A549 (cell line): ENCODE measurements around the gene LAMA3. TPM values are rescaled to one million over a fixed set of nuclear protein-coding genes. Genes with fewer than 3 reads are reported as not detected.

Experiments used
- ATAC-seq, 2 experiments: fragments of 200-7000 bp in 1 of 2; fragments of >200 bp in 1 of 2; cut with Nextera tagmentation in 1 of 2; cut with Tn5 transposase in 1 of 2; 3 replicates each; pipeline versions ENCODE4 v1.8.0 to v1.9.1; 2018 to 2020; ENCODE audit warnings: mild to moderate bottlenecking in 1 of 2, moderate library complexity in 1 of 2
- CTCF ChIA-PET: fragments of 300-600 bp; sonication (Branson Sonifier 250); formaldehyde crosslinking; extraction: SDS; loops from one replicate; lab custom pipeline; 2021; ENCODE audit warnings: antibody characterized with exemption, inconsistent platforms; lab: Yijun Ruan, JAX
- POLR2A ChIA-PET: fragments of 350-600 bp; formaldehyde crosslinking; extraction: SDS; loops from one replicate; lab custom pipeline; 2021; ENCODE audit warnings: antibody characterized with exemption, inconsistent platforms; lab: Yijun Ruan, JAX
- DNase-seq, 2 experiments: peaks; one replicate each; pipeline versions ENCODE4 v3.0.0 to v3.0.0-alpha.2; 2011 to 2016; ENCODE audit warnings: low read depth in 1 of 2, low spot score in 1 of 2
- FAIRE-seq: peaks from 2 replicates; lab custom pipeline; 2011; peaks lifted over from hg19 to GRCh38; lab: Jason Lieb, UNC
- H3K27ac ChIP-seq, 2 experiments: fragments of >200 bp; sonication (Bioruptor Twin); formaldehyde crosslinking; 3 replicates each; pipeline ENCODE4 v1.5.1; 2016 to 2017
- H3K4me1 ChIP-seq: fragments of >200 bp; sonication (Bioruptor Twin); formaldehyde crosslinking; 3 replicates; pipeline ENCODE4 v1.6.1; 2016
- H3K4me2 ChIP-seq: fragments of >200 bp; sonication (Bioruptor Twin); formaldehyde crosslinking; 3 replicates; pipeline ENCODE4 v1.6.1; 2016
- H3K4me3 ChIP-seq: fragments of >200 bp; sonication (Bioruptor Twin); formaldehyde crosslinking; 3 replicates; pipeline ENCODE4 v1.5.1; 2016
- H3K9me3 ChIP-seq: fragments of >200 bp; sonication (Bioruptor Twin); formaldehyde crosslinking; 3 replicates; pipeline ENCODE4 v1.6.1; 2016
- BHLHE40 ChIP-seq: IDR thresholded peaks from 2 replicates; pipeline ENCODE4 v1.6.1; 2012; ENCODE audit warnings: low read depth, low read length, inconsistent platforms
- CBX2 ChIP-seq: fragments of 200-600 bp; sonication (generic); IDR thresholded peaks from 2 replicates; pipeline ENCODE4 v1.6.1; 2016; ENCODE audit warnings: low read depth, mild to moderate bottlenecking, borderline replicate concordance
- CBX8 ChIP-seq: fragments of 200-600 bp; sonication (generic); IDR thresholded peaks from 2 replicates; pipeline ENCODE4 v1.6.1; 2016
- CHD4 ChIP-seq: fragments of 200-600 bp; sonication (generic); IDR thresholded peaks from 2 replicates; pipeline ENCODE4 v1.6.1; 2016; ENCODE audit warnings: antibody characterized with exemption, mild to moderate bottlenecking, borderline replicate concordance
- ELK1 ChIP-seq: fragments of 150-350 bp; IDR thresholded peaks from 2 replicates; pipeline ENCODE4 v1.6.1; 2014; ENCODE audit warnings: low read depth, mild to moderate bottlenecking, low read length
- ESRRA ChIP-seq: fragments of 150-350 bp; IDR thresholded peaks from 2 replicates; pipeline ENCODE4 v1.6.1; 2014; ENCODE audit warnings: mild to moderate bottlenecking, low read length, borderline replicate concordance
- FOSB ChIP-seq: fragments of 250-450 bp; sonication (Bioruptor Pico); IDR thresholded peaks from 2 replicates; pipeline ENCODE4 v1.5.0; 2020; ENCODE audit warnings: mild to moderate bottlenecking, moderate library complexity
- FOXS1 ChIP-seq: fragments of 250-450 bp; sonication (Bioruptor Pico); IDR thresholded peaks from 2 replicates; pipeline ENCODE4 v1.5.0; 2020; ENCODE audit warnings: mild to moderate bottlenecking, moderate library complexity
- HEYL ChIP-seq: fragments of 250-450 bp; sonication (Bioruptor Pico); IDR thresholded peaks from 2 replicates; pipeline ENCODE4 v1.8.0; 2021; ENCODE audit warnings: mild to moderate bottlenecking, moderate library complexity
- HMGXB4 ChIP-seq: fragments of 250-450 bp; sonication (Bioruptor Pico); IDR thresholded peaks from 2 replicates; pipeline ENCODE4 v1.5.0; 2021; ENCODE audit warnings: mild to moderate bottlenecking, moderate library complexity, borderline replicate concordance
- HOXB5 ChIP-seq: fragments of 250-450 bp; sonication (Bioruptor Pico); IDR thresholded peaks from 2 replicates; pipeline ENCODE4 v1.5.0; 2020; ENCODE audit warnings: mild to moderate bottlenecking, moderate library complexity
- JUN ChIP-seq, 2 experiments: fragments of >200 bp; sonication (Bioruptor Twin); formaldehyde crosslinking; IDR thresholded peaks; 2 replicates in 1 of 2; 3 replicates in 1 of 2; pipeline ENCODE4 v1.6.1; 2016 to 2017
- KDM1A ChIP-seq: fragments of 200-600 bp; sonication (generic); IDR thresholded peaks from 2 replicates; pipeline ENCODE4 v1.6.1; 2016; ENCODE audit warnings: low read depth, mild to moderate bottlenecking
- MAFK ChIP-seq: fragments of 450-650 bp; IDR thresholded peaks from 2 replicates; pipeline ENCODE4 v1.6.1; 2014; ENCODE audit not compliant: partially characterized antibody
- NPAS2 ChIP-seq: fragments of 250-450 bp; sonication (Bioruptor Pico); IDR thresholded peaks from 2 replicates; pipeline ENCODE4 v1.8.0; 2022; ENCODE audit warnings: mild to moderate bottlenecking, moderate library complexity, borderline replicate concordance
- POLR2A ChIP-seq: IDR thresholded peaks from 2 replicates; pipeline ENCODE4 v1.6.1; 2012; ENCODE audit warnings: mild to moderate bottlenecking, low read length
- POLR2AphosphoS2 ChIP-seq: conservative IDR thresholded peaks from 2 replicates; pipeline ENCODE4 v1.6.1; 2012; ENCODE audit warnings: low read length, improper control_type of control experiment, inconsistent platforms
- RARB ChIP-seq: fragments of 250-450 bp; sonication (Bioruptor Pico); IDR thresholded peaks from 2 replicates; pipeline ENCODE4 v1.8.0; 2021; ENCODE audit warnings: mild to moderate bottlenecking, moderate library complexity
- REST ChIP-seq: fragments of 200-600 bp; sonication (generic); IDR thresholded peaks from 2 replicates; pipeline ENCODE4 v1.6.1; 2016; ENCODE audit warnings: antibody characterized with exemption, mild to moderate bottlenecking, moderate library complexity
- SMC3 ChIP-seq: fragments of >200 bp; sonication (Bioruptor Twin); formaldehyde crosslinking; IDR thresholded peaks from 3 replicates; pipeline ENCODE4 v1.6.1; 2018; ENCODE audit warnings: inconsistent platforms
- SREBF2 ChIP-seq: fragments of 450-650 bp; IDR thresholded peaks from 2 replicates; pipeline ENCODE4 v1.6.1; 2014; ENCODE audit warnings: mild to moderate bottlenecking, moderate library complexity
- ZFP36 ChIP-seq: fragments of 450-650 bp; IDR thresholded peaks from 2 replicates; pipeline ENCODE4 v1.6.1; 2014; ENCODE audit warnings: borderline replicate concordance; ENCODE audit not compliant: partially characterized antibody
- ZNF302 ChIP-seq: fragments of 250-450 bp; sonication (Bioruptor Pico); IDR thresholded peaks from 2 replicates; pipeline ENCODE4 v1.9.0; 2021; ENCODE audit warnings: inconsistent platforms, mild to moderate bottlenecking, moderate library complexity
- ZSCAN20 ChIP-seq: fragments of 250-450 bp; sonication (Bioruptor Pico); IDR thresholded peaks from 2 replicates; pipeline ENCODE4 v1.8.0; 2022; ENCODE audit warnings: mild to moderate bottlenecking, moderate library complexity
- WGBS: methylation state at CpG from one replicate; pipeline ENCODE4 v1.1.6; 2017; ENCODE audit errors: missing lambda C conversion rate; 5-methylcytosine and 5-hydroxymethylcytosine counted together
- polyA plus RNA-seq, 4 experiments: library from polyadenylated mRNA; depleted of rRNA in 3 of 4; stranded (reverse); fragments of >200 nt; fragmentation: RNase III in 1 of 4; extraction: RNeasy Plus Mini Kit Qiagen cat#74134 plus additional on column Dnase treatment in 1 of 4; gene quantifications; 2 replicates in 3 of 4; 3 replicates in 1 of 4; pipeline ENCODE4 v1.2.3, GENCODE V29; 2011 to 2017
- TF ChIP-seq, protein P1 (sequence below): IDR thresholded peaks from 2 replicates; pipeline ENCODE4 v1.6.1; 2012

LAMA3 gene
- polyA plus RNA-seq, 2 of the 4 experiments (the other 2 are of a cell fraction) = 18.2 to 31.0 TPM

DNA sequence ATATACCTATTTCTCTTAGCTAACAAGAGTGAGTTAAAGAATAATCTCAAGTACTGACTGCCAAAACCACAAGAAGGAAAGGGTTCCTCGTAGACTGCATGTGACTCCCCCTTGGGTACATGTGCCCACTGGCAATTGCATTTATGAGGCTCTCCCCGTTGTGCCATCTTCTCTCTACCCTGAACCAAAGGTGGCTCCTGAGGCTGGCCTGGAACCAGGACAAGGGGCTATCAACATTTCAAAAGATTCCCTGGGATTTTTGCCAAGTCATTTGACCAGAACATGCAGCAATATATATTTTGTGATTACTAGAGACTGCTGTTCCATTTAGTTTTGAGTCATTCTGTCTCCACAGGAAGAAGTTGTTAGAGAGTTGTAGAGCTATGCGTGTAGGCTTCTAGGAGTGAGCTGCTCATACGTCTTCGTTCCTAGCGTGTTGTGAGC lies 45.8 kb downstream of the LAMA3 start (continued):
- TF ChIP-seq REST (no peak), ESRRA (no peak), RARB (no peak), BHLHE40 (no peak), CHD4 (no peak), SMC3 (no peak), SREBF2 (no peak), HEYL (no peak), ZNF302 (CRISPR knock-in tag) (no peak), ZSCAN20 (CRISPR knock-in tag) (no peak), FOSB (no peak), MAFK (no peak), CBX8 (no peak), POLR2AphosphoS2 (no peak), CBX2 (no peak), FOXS1 (CRISPR knock-in tag) (no peak), ZFP36 (no peak)
- TF ChIP-seq, protein P1, sequence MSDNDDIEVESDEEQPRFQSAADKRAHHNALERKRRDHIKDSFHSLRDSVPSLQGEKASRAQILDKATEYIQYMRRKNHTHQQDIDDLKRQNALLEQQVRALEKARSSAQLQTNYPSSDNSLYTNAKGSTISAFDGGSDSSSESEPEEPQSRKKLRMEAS = peak; percentile 41; the same call in 1 of the 2 replicates

GRCh38 chr18:23737578-23737977 lies 48.3 kb downstream of the LAMA3 start:
- H3K9me3 ChIP-seq = no peaks in the 10 kb centered on the region
- TF ChIP-seq POLR2A (no peak), KDM1A (no peak), ZFP36 (no peak), ELK1 (no peak), HOXB5 (no peak), HMGXB4 (CRISPR knock-in tag) (no peak), JUN (IDR thresholded peaks at IDR 0.05) (no peak), NPAS2 (CRISPR knock-in tag) (no peak), ESRRA (no peak), FOXS1 (CRISPR knock-in tag) (no peak)
- TF ChIP-seq, all 56 proteins: peak for 0
- no peak for FAIRE-seq
- Histone ChIP-seq H3K4me1 (peaks cover 58% of the 10 kb centered on the region), H3K27ac (no peak overlapping the region; a peak in 2 of 6 replicates), H3K4me2 (no peak overlapping the region), H3K4me3 (no peak overlapping the region)
- ChIA-PET CTCF (interaction anchor here (1.3 kb wide), 1 partner anchor 34 kb away, joined by 3 read pairs; no protein-coding TSS in a partner anchor), POLR2A (no interaction called here)
- WGBS = 91% methylated on average over 9 of the region's 9 CpGs
- no peak for ATAC-seq
- no peak for DNase-seq
